ENCODE results near the gene PPP3CA.
"Not testable (repeated sequence)": the region's sequence is repeated elsewhere in the genome, so short reads cannot be mapped to it uniquely, and the experiment has no call there.

PPP3CA gene

DNA sequence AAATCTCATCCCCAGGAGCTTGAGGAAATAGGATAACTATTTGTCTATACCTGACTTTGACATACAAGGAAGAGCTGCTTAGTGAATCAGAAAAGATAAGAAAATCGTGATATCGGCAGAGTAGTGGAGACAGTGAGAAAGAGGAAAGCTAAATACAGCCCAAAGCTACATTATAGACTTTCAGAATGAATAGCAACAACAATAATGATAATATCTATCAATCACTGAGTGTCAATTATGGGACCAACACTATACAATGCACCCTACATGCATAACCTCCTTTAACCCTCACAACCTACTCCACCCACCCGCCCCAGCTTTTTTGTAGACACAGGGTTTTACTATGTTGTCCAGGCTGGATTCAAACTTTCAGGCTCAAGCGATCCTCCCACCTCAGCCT is 205.1 kb downstream of the PPP3CA start:
- Histone ChIP-seq H3K9ac (peak overlapping the region; percentile 10; the same call in 1 of the 2 replicates), H3K9me3 (no peaks in the 10 kb centered on the region), H3K4me2 (peak overlapping the region; percentile 74), H3K27ac (peak overlapping the region; percentile 50; the same call in 1 of the 2 replicates), H3K4me1 (peaks cover 43% of the 10 kb centered on the region), H3K36me3 (no peaks in the 10 kb centered on the region), H3K27me3 (no peaks in the 10 kb centered on the region), H3K4me3 (no peak overlapping the region), H4K20me1 (no peaks in the 10 kb centered on the region)
- TF ChIP-seq Cebpa-rat (IDR thresholded peaks at IDR 0.05), result no peak

DNA sequence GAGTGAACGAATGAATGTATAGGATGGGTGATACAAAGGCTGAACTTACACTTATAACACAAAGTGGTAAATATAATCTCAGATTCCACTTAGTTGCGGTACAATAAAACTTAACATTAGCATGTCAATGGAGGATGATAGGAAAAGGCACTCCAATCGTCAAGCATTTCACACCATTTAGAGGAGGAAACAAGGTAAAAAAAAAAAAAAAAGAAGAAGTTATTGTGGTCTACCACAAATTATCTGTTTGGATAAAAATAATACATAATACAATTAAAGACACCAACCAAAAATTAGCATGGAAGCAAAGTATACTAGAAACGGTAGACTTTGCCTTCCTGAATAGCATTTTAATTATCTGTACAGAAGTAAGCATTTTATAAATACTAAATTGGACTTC is 205.5 kb downstream of the PPP3CA start:
- no peak for TF ChIP-seq Cebpa-rat (IDR thresholded peaks at IDR 0.05)
- H3K36me3 ChIP-seq, result no peaks in the 10 kb centered on the region
- peak overlapping the region; percentile 10; the same call in 1 of the 2 replicates for H3K9ac ChIP-seq
- H3K27ac ChIP-seq, result 0 out of 2 replicates have a peak overlapping the region, but pooled peaks have one; percentile 50
- H3K4me1 ChIP-seq, result peaks cover 47% of the 10 kb centered on the region
- H3K4me2 ChIP-seq, result peak overlapping the region; percentile 74
- no peaks in the 10 kb centered on the region for H3K27me3 ChIP-seq
- no peak overlapping the region for H3K4me3 ChIP-seq
- H4K20me1 ChIP-seq, result no peaks in the 10 kb centered on the region
- no peaks in the 10 kb centered on the region for H3K9me3 ChIP-seq

DNA sequence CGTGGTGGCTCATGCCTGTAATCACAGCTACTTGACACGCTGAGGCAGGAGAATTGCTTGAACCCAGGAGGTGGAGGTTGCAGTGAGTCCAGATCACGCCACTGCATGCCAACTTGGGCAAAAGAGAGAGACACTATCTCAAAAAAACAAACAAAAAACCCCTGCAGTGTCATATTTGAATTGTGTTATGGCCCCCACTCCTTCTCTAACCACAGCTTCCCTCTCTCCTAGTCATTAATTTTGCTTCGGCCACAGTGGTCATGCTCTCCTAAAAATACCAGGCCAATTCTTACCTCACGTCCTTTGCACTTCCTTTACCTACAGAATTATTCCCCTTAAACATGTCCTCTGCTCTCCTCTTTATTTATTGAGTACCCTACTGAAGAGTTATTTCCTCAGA is 206.1 kb downstream of the PPP3CA start:
- Histone ChIP-seq H4K20me1 (no peaks in the 10 kb centered on the region), H3K9me3 (no peaks in the 10 kb centered on the region), H3K27me3 (no peaks in the 10 kb centered on the region), H3K27ac (peak overlapping the region; percentile 50), H3K4me3 (no peak overlapping the region; the same call in 1 of the 2 replicates), H3K36me3 (no peaks in the 10 kb centered on the region), H3K9ac (no peak overlapping the region), H3K4me1 (peaks cover 53% of the 10 kb centered on the region), H3K4me2 (peak overlapping the region; percentile 74)
- TF ChIP-seq Cebpa-rat (IDR thresholded peaks at IDR 0.05), result no peak

DNA sequence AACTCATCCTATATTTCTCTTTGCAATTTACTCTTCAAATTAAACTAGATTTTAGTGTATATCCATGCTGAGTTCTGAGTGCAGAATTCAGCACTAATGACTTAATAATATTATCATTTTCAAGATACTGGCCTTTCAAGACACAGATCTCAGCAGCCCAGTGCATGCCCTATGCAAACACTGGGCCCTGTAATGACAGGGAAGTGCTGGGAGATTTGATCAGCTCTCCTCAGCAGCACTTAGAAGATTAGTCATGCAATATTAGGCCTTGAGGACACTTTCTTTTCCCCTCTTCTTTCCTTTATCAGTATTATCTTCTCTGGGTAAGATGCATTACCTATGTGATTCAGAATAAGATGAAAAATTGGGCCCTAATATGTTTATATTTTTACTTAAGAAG is 207.1 kb downstream of the PPP3CA start:
- no peaks in the 10 kb centered on the region for H3K9me3 ChIP-seq
- no peak overlapping the region for H3K9ac ChIP-seq
- H3K4me2 ChIP-seq, result no peak overlapping the region
- H3K4me3 ChIP-seq, result no peak overlapping the region
- no peaks in the 10 kb centered on the region for H4K20me1 ChIP-seq
- H3K27me3 ChIP-seq, result no peaks in the 10 kb centered on the region
- H3K36me3 ChIP-seq, result no peaks in the 10 kb centered on the region
- peaks cover 63% of the 10 kb centered on the region for H3K4me1 ChIP-seq
- H3K27ac ChIP-seq, result no peak overlapping the region
- TF ChIP-seq Cebpa-rat (IDR thresholded peaks at IDR 0.05), result no peak

DNA sequence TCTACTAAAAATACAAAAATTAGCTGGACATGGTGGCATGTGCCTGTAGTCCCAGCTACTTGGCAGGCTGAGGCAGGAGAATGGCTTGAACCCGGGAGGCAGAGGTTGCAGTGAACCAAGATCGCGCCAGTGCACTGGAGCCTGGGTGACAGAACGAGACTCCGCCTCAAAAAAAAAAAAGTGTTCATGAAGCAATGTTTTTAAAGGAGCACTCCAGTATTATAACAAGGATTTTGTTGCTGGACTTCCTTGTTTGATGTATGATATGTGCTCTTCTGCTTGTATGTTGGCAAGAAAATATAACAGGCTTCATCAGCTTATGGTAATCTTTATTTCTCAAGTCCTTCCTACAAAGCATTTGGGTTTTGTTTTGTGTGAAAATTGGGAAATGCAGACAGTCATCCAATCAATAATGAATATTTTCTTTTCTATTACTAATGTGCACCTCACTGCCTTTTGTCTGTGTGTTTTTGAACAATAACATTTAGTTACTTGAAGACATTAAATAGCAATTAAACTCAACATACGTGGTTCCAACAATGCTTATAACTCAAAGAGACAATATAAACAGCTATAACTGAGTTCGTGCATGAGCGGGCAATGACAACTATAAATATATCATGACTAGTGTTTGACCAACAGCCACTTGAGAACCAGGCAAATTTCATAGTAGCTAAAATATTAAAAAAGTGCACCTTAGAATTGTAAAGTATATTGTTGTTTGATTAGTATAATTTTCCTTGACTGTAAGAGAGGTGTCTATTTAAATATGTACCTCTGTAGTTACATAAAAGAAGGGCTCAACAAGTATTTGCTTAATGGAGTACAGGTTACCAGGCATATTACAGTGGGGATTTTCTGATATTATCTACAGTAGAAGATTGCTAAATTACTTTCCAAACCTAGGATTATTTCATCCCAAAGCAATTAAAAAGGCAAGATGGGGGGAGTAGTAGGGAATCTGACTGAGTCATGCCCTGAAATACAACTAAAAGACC is 210.7 kb downstream of the PPP3CA start:
- no peak overlapping the region for H3K4me3 ChIP-seq
- H3K36me3 ChIP-seq, result no peaks in the 10 kb centered on the region
- H3K4me1 ChIP-seq, result peaks cover 42% of the 10 kb centered on the region
- H3K27ac ChIP-seq, result peak overlapping the region; percentile 48
- no peaks in the 10 kb centered on the region for H4K20me1 ChIP-seq
- H3K4me2 ChIP-seq, result peak overlapping the region; percentile 63
- H3K9ac ChIP-seq, result no peak overlapping the region
- peaks cover 16% of the 10 kb centered on the region for H3K9me3 ChIP-seq
- no peak for TF ChIP-seq Cebpa-rat (IDR thresholded peaks at IDR 0.05)
- H3K27me3 ChIP-seq, result no peaks in the 10 kb centered on the region

DNA sequence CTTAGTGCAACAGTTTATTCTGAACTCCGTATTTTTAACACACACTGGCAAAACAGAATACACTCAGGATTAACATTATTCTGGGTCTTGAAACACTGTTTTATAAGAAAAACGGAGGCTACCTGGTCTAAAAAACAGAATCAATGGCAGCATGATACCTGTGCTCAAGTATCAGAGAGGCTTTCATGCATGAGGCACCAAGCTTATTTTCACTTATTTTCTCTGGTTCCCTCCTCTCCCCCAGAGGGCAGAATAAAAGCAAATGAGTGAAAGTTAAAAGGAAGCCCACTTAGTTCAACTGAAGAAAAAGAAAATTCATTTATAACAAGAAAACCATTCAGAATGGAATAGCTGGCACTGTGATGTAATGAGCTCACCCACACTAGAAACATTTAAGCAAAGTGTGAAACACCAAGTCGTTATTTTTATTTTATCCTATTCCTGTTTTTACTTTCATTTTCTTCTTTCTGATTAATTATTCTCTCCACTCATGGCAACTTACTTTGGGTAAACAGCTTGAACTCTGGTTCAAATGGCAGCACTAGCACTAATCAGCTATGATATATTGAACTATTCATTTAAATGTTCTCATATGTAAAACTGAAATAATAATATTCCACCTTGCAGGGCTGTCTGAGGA is 211.8 kb downstream of the PPP3CA start:
- H3K9ac ChIP-seq, result no peak overlapping the region
- no peak for TF ChIP-seq Cebpa-rat (IDR thresholded peaks at IDR 0.05)
- no peaks in the 10 kb centered on the region for H3K36me3 ChIP-seq
- H3K4me2 ChIP-seq, result peak overlapping the region; percentile 63
- peaks cover 24% of the 10 kb centered on the region for H3K9me3 ChIP-seq
- H3K4me1 ChIP-seq, result peaks cover 31% of the 10 kb centered on the region
- H3K4me3 ChIP-seq, result no peak overlapping the region
- H3K27me3 ChIP-seq, result no peaks in the 10 kb centered on the region
- no peak overlapping the region for H3K27ac ChIP-seq
- no peaks in the 10 kb centered on the region for H4K20me1 ChIP-seq

DNA sequence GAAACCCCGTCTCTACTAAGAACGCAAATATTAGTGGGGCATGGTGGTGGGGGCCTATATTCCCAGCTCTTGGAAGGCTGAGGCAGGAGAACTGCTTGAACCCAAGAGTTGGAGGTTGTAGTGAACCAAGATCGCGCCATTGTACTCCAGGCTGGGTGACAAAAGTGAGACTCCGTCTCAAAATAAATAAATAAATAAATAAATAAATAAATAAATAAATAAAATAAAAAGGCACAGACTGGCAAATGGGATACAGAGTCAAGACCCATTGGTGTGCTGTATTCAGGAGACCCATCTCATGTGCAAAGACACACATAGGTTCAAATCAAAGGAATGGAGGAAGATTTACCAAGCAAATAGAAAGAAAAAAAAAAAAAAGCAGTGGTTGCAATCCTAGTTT is 216.3 kb downstream of the PPP3CA start:
- peaks cover 54% of the 10 kb centered on the region for H3K4me1 ChIP-seq
- not testable (repeated sequence) for H3K9ac ChIP-seq, H3K4me2 ChIP-seq, H3K4me3 ChIP-seq, H3K27me3 ChIP-seq, H4K20me1 ChIP-seq, H3K36me3 ChIP-seq, H3K27ac ChIP-seq
- peaks cover 32% of the 10 kb centered on the region for H3K9me3 ChIP-seq

DNA sequence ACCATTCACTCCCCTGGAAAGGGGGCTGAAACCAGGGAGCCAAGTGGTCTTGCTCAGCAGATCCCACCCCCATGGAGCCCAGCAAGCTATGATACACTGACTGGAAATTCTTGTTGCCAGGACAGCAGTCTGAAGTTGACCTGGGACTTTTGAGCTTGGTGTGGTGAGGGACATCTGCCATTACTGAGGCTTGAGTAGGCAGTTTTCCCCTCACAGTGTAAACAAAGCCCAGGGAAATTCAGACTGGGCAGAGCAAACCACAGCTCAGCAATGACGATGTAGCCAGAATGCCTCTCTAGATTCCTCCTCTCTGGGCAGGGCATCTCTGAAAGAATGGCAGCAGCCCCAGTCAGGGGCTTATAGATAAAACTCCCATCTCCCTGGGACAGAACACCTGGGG is 218.4 kb downstream of the PPP3CA start:
- not testable (repeated sequence) for H3K4me3 ChIP-seq, H3K36me3 ChIP-seq, H3K27me3 ChIP-seq, H4K20me1 ChIP-seq
- H3K9me3 ChIP-seq, result peaks cover 29% of the 10 kb centered on the region
- peak overlapping the region; percentile 83 for H3K4me2 ChIP-seq
- H3K4me1 ChIP-seq, result peaks cover 55% of the 10 kb centered on the region
- peak overlapping the region; percentile 83 for H3K27ac ChIP-seq
- peak overlapping the region; percentile 19; the same call in 1 of the 2 replicates for H3K9ac ChIP-seq

DNA sequence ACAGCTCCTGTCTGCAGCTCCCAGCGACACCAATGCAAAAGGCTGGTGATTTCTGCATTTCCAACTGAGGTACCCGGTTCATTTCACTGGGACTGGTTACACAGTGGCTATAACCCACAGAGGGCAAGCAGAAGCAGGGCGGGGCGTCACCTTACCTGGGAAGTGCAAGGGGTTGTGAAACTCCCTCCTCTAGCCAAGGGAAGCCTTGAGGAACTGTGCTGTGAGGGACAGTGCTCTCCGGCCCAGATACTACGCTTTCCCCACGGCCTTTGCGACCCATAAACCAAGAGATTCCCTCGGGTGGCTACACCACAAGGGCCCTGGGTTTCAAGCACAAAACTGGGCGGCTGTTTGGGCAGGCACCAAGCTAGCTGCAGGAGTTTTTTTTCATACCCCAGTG is 218.9 kb downstream of the PPP3CA start:
- Histone ChIP-seq H3K27me3 (no peaks in the 10 kb centered on the region), H3K4me3 (no peak overlapping the region; the same call in 1 of the 2 replicates), H3K9ac (0 out of 2 replicates have a peak overlapping the region, but pooled peaks have one; percentile 19), H3K9me3 (peaks cover 24% of the 10 kb centered on the region), H3K4me2 (peak overlapping the region; percentile 83), H3K36me3 (no peaks in the 10 kb centered on the region), H4K20me1 (no peaks in the 10 kb centered on the region), H3K4me1 (peaks cover 55% of the 10 kb centered on the region), H3K27ac (peak overlapping the region; percentile 83)
- TF ChIP-seq Cebpa-rat (IDR thresholded peaks at IDR 0.05), result no peak

Measured in BLaER1 (cell line).